ENCODE measurements around the gene HIRIP3.

The HIRIP3 gene

DNA sequence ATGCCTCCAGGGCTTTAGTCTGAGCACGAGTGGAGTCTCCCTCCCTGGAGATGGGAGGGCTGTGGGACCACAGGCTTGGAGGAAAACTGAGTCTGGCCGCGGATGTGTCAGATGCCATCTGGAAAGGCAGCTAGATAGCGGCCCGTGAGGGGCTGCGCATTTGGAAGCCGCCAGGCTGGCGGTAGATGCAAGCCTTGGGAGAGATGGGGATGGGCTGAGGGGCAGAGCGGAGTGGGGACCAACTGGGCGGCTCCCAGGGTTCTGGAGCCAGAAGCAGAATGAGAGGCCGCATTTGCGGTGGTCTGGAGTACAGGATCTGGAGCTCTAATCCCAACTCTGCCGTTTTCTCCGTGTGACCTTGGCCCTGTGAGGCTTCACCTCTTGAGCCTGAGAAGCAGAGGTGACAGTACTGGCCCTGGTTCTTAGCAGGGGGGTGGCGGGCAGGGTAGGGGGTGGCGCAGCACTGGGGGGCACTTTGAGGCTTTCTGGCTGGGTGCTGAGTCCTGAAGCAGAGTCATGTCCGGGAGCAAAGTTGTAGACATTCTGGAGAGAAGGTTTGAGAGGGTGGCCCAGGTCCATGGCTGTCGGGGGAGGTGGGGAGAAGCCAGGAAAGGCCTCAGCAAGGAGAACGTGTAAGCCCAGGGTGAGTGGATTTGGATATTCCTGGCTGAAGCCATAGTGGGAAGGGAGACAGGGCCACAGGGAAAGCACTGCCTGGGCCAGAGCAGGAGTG, 7.4 kb upstream of the HIRIP3 start:
- peaks cover under 1% of the 10 kb centered on the region for H3K27me3 Mint-ChIP-seq (ENCODE audit: low read depth)
- no peaks in the 10 kb centered on the region for H3K9me3 Mint-ChIP-seq
- no peaks in the 10 kb centered on the region for H3K4me1 Mint-ChIP-seq

GRCh38 chr16:30000735-30001631, 5.6 kb upstream of the HIRIP3 start:
- Mint-ChIP-seq H3K36me3 (ENCODE audit: low read depth) (peaks cover 14% of the 10 kb centered on the region), H3K9me3 (no peaks in the 10 kb centered on the region), H3K4me1 (peaks cover 9% of the 10 kb centered on the region), H3K27ac (no peak overlapping the region), H3K27me3 (ENCODE audit: low read depth) (no peaks in the 10 kb centered on the region), H3K4me3 (no peak overlapping the region)
- TF ChIP-seq, protein P1, sequence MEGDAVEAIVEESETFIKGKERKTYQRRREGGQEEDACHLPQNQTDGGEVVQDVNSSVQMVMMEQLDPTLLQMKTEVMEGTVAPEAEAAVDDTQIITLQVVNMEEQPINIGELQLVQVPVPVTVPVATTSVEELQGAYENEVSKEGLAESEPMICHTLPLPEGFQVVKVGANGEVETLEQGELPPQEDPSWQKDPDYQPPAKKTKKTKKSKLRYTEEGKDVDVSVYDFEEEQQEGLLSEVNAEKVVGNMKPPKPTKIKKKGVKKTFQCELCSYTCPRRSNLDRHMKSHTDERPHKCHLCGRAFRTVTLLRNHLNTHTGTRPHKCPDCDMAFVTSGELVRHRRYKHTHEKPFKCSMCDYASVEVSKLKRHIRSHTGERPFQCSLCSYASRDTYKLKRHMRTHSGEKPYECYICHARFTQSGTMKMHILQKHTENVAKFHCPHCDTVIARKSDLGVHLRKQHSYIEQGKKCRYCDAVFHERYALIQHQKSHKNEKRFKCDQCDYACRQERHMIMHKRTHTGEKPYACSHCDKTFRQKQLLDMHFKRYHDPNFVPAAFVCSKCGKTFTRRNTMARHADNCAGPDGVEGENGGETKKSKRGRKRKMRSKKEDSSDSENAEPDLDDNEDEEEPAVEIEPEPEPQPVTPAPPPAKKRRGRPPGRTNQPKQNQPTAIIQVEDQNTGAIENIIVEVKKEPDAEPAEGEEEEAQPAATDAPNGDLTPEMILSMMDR (IDR thresholded peaks at IDR 0.05; ENCODE audit: unreplicated experiment in 3 of 3): no peak

More for the DNA sequence above, 7.4 kb upstream of the HIRIP3 start:
- no peak overlapping the region for H3K4me3 Mint-ChIP-seq
- H3K27ac Mint-ChIP-seq: no peak overlapping the region
- peaks cover 10% of the 10 kb centered on the region for H3K36me3 Mint-ChIP-seq (ENCODE audit: low read depth)
- TF ChIP-seq, protein P1 (IDR thresholded peaks at IDR 0.05; ENCODE audit: unreplicated experiment in 3 of 3): no peak

DNA sequence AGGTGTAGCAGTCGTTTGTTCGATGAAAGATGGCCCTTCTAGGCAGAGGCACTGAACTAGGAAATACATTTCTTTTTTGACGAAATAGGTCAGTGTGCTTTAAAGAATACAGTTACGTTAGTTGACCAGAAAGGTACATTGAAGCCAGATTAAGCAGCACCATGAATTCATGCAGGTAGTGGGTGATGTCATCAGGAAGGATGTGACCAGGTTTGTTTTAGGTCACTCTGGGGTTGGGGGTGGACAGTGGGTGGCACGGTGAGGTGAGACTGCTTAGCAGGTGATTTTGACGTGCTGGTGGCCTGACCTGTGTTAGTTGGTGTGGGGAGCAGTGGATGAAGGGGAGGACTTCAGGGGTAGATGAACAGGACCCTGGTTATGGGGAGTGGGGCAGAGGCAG, 4.2 kb upstream of the HIRIP3 start:
- no peak overlapping the region for H3K4me3 Mint-ChIP-seq
- peaks cover 19% of the 10 kb centered on the region for H3K4me1 Mint-ChIP-seq
- H3K9me3 Mint-ChIP-seq: no peaks in the 10 kb centered on the region
- TF ChIP-seq, protein P1 (IDR thresholded peaks at IDR 0.05; ENCODE audit: unreplicated experiment in 3 of 3): no peak
- H3K27me3 Mint-ChIP-seq (ENCODE audit: low read depth): no peaks in the 10 kb centered on the region
- no peak overlapping the region for H3K27ac Mint-ChIP-seq
- peaks cover 14% of the 10 kb centered on the region for H3K36me3 Mint-ChIP-seq (ENCODE audit: low read depth)

- Mint-ChIP-seq H3K27ac (peak overlapping the region in 2 of 3 experiments; percentile 92 to 97), H3K4me3 (peak overlapping the region; percentile 98), H3K36me3 (ENCODE audit: low read depth) (peaks cover 21% of the 10 kb centered on the region), H3K4me1 (peaks cover 24% of the 10 kb centered on the region), H3K27me3 (ENCODE audit: low read depth) (no peaks in the 10 kb centered on the region), H3K9me3 (no peaks in the 10 kb centered on the region)
- TF ChIP-seq, protein P1 (IDR thresholded peaks at IDR 0.05; ENCODE audit: unreplicated experiment in 3 of 3): no peak
These were observed 1.4 kb upstream of the HIRIP3 start for GRCh38 chr16:29996766-29997250.

DNA sequence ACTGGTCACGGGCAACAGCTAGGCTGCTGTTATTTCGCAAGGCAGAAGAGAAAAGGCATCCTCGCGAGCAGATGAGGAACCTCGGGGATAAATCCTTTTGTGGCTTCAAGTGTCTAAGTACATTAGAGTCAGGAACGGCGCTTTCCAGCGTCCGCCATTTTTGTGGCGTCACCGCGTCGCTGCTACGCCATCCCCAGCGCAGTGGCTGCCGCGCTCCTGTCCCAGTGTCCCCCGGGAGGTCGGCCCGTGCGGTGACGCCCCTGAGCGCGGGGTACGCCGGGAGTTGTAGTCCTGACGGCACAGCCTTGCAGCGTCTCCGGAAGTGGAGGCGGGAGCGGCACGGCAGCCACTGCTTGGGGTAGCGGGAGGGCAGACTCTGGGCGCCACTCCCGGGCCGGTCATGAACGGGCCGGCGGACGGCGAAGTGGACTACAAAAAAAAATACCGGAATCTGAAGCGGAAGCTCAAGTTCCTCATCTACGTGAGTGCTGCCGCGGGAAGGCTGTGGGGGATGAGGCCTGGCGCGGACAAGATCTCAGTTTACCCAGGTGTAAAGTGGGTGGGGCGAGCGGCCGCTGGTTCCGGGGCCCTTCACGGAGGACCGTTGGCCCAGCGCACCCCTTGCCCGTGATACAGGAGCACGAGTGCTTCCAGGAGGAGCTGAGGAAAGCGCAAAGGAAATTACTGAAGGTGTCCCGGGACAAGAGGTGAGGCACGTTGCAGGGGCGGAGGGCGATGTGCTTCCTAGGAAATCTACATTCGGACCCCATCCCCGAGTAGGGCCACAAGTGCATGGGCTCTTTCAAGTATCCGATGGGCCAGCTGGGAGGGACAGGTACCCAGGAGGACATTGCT, 721 bp upstream of the HIRIP3 start, which contains the start of gene INO80E:
TSS of gene INO80E (plus strand) at position 331 of the 855 bp plus-strand sequence. CDS start at position 401, 70 bp downstream.
- Mint-ChIP-seq H3K27ac (peak within 1 kb of the TSS; percentile 92 to 97 (median 92)), H3K4me3 (peak within 1 kb of the TSS; percentile 98)

More for the DNA sequence above, 721 bp upstream of the HIRIP3 start, which contains the start of gene INO80E:
- H3K36me3 Mint-ChIP-seq (ENCODE audit: low read depth): peaks cover 20% of the 10 kb centered on the region
- no peaks in the 10 kb centered on the region for H3K27me3 Mint-ChIP-seq (ENCODE audit: low read depth)
- H3K9me3 Mint-ChIP-seq: no peaks in the 10 kb centered on the region
- TF ChIP-seq, protein P1 (IDR thresholded peaks at IDR 0.05; ENCODE audit: unreplicated experiment in 3 of 3): no peak
- H3K4me1 Mint-ChIP-seq: peaks cover 24% of the 10 kb centered on the region
